Subcutaneous adipose tissue (tissue), 4 donors: Measurements from ENCODE around the gene KIAA1958. TPM values are rescaled to one million over a fixed set of nuclear protein-coding genes. Genes with fewer than 3 reads are reported as not detected.

Experiments used
- CTCF ChIP-seq: fragments of 450-650 bp; IDR thresholded peaks from one replicate; pipeline ENCODE4 v1.5.1; 2016; ENCODE audit warnings: low read depth, mild to moderate bottlenecking, control low read depth, antibody characterized with exemption, moderate library complexity
- total RNA-seq, 4 donors: library from RNA; depleted of rRNA; stranded (reverse); fragments of >200 nt; gene quantifications; one replicate each; pipeline ENCODE4 v1.1.0, GENCODE V29; 2016

KIAA1958 gene
- total RNA-seq, 4 donors from 2014 or later = 2.0 to 6.2 (median 3.5) TPM

- TF ChIP-seq CTCF = no peak
Measured at GRCh38 chr9:112489876-112490666, 3.4 kb downstream of the KIAA1958 start.

- no peak for TF ChIP-seq CTCF
Measured at GRCh38 chr9:112493393-112494137, 6.9 kb downstream of the KIAA1958 start.

- TF ChIP-seq CTCF = no peak
Measured at GRCh38 chr9:112494153-112494552, 7.5 kb downstream of the KIAA1958 start.

- no peak for TF ChIP-seq CTCF
Measured at GRCh38 chr9:112495614-112496013, 9.0 kb downstream of the KIAA1958 start.

- TF ChIP-seq CTCF = no peak
Measured at GRCh38 chr9:112496074-112496722, 9.6 kb downstream of the KIAA1958 start.

- TF ChIP-seq CTCF = no peak
Measured at GRCh38 chr9:112500842-112501241, 14.2 kb downstream of the KIAA1958 start.

- TF ChIP-seq CTCF = no peak
Measured at GRCh38 chr9:112501287-112501686, 14.7 kb downstream of the KIAA1958 start.
